AG09309 (cell line): ENCODE measurements around the gene SBSN.

Experiments used
- DNase-seq: peaks from one replicate; pipeline ENCODE4 v3.0.0-alpha.2; 2010; ENCODE audit warnings: low read depth
- H3K4me3 ChIP-seq: 2 replicates; pipeline ENCODE4 v1.5.1; 2011; ENCODE audit warnings: mild to moderate bottlenecking, low read depth, low read length, moderate library complexity; ENCODE audit not compliant: control insufficient read depth
- CTCF ChIP-seq: IDR thresholded peaks from 2 replicates; pipeline ENCODE4 v1.5.1; 2011; ENCODE audit warnings: mild to moderate bottlenecking, low read depth, low read length, inconsistent platforms; ENCODE audit not compliant: insufficient read depth, control insufficient read depth; ENCODE audit errors: missing control alignments

SBSN gene

GRCh38 chr19:35507561-35507960 is 20.6 kb downstream of the SBSN start:
- no peak for DNase-seq
- no peak overlapping the region for H3K4me3 ChIP-seq
- TF ChIP-seq CTCF: no peak

- DNase-seq: no peak
- TF ChIP-seq CTCF: no peak
- H3K4me3 ChIP-seq: no peak overlapping the region
Measured at GRCh38 chr19:35506011-35506410, 22.1 kb downstream of the SBSN start.

GRCh38 chr19:35502751-35503150 is 25.4 kb downstream of the SBSN start:
- H3K4me3 ChIP-seq: no peak overlapping the region
- no peak for TF ChIP-seq CTCF
- DNase-seq: no peak

- no peak for TF ChIP-seq CTCF
- H3K4me3 ChIP-seq: no peak overlapping the region
- DNase-seq: no peak
Measured at GRCh38 chr19:35501684-35502083, 26.4 kb downstream of the SBSN start.

GRCh38 chr19:35500611-35501010 is 27.5 kb downstream of the SBSN start:
- H3K4me3 ChIP-seq: no peak overlapping the region
- DNase-seq: no peak
- no peak for TF ChIP-seq CTCF

- no peak for DNase-seq
- H3K4me3 ChIP-seq: no peak overlapping the region
- TF ChIP-seq CTCF: no peak
Measured at GRCh38 chr19:35498984-35499527, 29.1 kb downstream of the SBSN start.

GRCh38 chr19:35498220-35498619 is 29.9 kb downstream of the SBSN start:
- TF ChIP-seq CTCF: no peak
- no peak overlapping the region for H3K4me3 ChIP-seq
- DNase-seq: no peak
